ENCODE results near the gene IL10RB.
"Not testable (repeated sequence)": the region's sequence is repeated elsewhere in the genome, so short reads cannot be mapped to it uniquely, and the experiment has no call there.

Gene IL10RB

DNA sequence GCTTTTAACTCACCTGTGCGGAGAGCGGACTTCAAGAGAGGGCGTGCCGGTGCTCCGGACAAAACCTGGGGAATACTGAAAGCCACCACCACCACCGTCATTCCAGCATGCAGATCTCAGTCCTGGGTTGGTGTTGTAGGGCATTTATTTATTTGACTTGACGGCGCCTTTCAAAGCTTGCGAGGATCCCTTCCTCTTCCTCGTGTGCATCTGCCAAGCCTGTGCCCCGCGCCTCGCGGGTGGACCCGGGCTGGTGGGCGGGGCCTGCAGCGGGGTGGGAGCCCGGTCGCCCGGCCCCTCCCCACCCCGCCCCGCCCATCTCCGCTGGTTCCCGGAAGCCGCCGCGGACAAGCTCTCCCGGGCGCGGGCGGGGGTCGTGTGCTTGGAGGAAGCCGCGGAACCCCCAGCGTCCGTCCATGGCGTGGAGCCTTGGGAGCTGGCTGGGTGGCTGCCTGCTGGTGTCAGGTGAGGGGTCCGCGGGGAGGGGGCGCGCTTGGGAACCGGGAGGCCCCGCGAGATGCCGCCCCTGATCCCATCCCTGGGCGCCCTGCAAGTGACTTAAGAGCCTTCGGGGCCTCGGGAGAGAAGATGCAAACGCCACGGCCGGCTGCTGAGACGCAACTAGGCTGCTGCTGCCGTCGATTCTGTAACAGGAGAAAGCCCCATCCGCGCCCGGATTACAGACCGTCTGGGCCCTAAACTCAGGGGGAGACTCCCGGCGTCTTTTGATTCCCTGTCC is at the start of gene IL10RB:
Gene IL10RB, plus strand, starts transcription at position 318 of the 739 bp plus-strand sequence. Its CDS starts 99 bp downstream, at position 417.
- peak; percentile 78 for DNase-seq (ENCODE audit: low spot score)

DNA sequence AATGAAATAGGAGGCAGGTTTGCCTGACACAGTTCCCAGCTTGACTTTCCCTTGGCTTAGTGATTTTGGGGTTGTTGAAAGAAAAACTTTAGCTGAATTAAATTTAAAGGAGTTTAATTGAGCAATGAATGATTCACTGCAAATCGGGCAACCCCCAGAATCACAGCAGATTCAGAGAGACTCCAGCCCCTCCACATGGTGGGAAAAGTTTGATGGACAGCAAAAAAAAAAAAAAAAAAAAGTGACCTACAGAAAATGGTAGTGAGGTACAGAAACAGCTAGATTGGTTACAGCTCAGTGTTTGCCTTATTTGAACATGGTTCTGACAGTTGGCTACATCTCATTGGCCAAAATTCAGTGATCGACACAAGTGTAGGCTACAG is 49.0 kb upstream of the IL10RB start:
- no peak for DNase-seq (ENCODE audit: low spot score)

DNA sequence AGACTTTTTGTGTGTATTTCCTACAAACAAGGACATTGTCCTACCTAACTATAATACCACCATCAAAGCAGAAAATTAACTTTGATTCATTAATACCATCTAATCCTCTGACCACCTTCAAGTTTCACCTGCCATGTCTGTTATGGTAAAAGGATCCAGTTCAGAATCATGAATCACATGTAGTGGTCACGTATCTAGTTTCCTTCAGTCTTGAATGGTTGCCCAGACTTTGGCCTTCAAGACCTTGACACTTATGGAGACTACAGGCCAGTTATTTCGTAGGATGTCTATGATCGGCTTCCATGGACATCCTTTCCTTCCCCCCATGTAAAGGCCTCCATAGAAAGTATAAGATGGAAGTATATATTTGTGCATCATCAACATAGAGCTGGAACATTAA is 46.9 kb upstream of the IL10RB start:
- DNase-seq (ENCODE audit: low spot score) = no peak

DNA sequence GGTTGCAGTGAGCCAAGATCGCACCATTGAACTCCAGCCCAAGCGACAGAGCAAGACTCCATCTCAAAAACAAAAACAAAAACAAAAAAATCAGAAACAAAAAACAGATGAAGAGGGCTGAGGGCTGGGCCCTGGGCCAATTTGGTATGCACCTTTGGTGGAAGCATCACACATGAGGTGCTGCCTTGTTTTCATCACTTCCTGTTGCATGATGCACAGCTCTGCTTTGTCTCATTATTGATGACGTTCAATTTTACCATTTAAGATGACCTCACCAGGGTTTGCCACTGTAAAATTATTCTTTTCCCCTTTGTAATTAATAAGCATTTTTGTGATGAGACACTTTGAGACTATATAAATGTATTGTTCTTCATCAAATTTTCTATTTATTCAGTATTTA is 46.2 kb upstream of the IL10RB start:
- DNase-seq (ENCODE audit: low spot score) = no peak

DNA sequence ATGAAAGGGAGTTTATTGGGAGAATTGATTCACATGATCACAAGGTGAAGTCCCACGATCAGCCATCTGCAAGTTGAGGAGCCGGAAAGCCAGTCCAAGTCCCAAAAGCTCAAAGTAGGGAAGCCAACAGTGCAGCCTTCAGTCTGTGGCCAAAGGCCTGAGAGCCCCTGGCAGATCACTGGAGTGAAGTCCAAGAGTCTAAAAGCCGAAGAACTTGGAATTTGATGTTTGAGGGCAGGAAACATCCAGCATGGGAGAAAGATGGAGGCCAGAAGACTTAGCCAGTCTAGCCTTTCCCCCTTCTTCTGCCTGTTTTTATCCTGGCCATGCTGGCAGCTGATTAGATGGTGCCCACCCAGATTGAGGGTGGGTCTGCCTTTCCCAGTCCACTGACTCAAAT is 40.8 kb upstream of the IL10RB start:
- not testable (repeated sequence) for DNase-seq (ENCODE audit: low spot score)

- no peak for DNase-seq (ENCODE audit: low spot score)
These were observed 37.7 kb upstream of the IL10RB start for GRCh38 chr21:33228455-33228854.

DNA sequence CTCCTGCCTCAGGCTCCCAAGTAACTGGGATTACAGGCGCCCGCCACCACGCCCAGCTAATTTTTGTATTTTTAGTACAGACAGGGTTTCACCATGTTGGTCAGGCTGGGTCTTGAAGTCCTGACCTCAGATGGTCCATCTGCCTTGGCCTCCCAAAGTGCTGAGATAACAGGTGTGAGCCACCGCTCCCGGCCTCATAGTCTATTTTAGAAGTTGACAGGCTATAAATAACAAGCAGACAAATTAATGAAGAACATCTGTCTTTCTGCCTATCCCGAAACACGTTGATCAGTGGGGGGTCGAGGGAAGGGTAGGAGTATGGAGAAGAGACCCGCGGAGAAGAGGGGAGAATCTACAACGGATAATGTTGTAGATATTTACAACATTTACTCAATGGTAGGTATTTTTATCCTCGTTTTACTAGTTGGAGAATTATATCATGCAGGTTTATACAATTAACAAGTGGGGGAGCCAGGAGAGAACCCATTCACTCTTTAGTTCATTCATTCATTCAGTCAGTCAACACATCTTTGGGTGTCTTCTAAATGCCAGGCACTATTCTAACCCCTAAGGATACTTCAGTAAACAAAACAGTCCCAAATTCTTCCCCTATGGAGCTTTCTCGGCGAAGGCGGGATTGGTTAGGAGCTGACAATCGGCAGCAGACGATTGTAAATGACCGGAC is 36.9 kb upstream of the IL10RB start:
- DNase-seq (ENCODE audit: low spot score) = no peak

- peak; percentile 67 for DNase-seq (ENCODE audit: low spot score)
These were observed 36.2 kb upstream of the IL10RB start, which contains the start of gene IFNAR2 for GRCh38 chr21:33229784-33230544. Gene IFNAR2 (plus strand): TSS chr21:33229938. CDS start chr21:33241923, 11,985 bp downstream.

- no peak for DNase-seq (ENCODE audit: low spot score)
These were observed 35.4 kb upstream of the IL10RB start for GRCh38 chr21:33230545-33231324.

GRCh38 chr21:33231526-33231925 is 34.6 kb upstream of the IL10RB start:
- DNase-seq (ENCODE audit: low spot score) = no peak

DNA sequence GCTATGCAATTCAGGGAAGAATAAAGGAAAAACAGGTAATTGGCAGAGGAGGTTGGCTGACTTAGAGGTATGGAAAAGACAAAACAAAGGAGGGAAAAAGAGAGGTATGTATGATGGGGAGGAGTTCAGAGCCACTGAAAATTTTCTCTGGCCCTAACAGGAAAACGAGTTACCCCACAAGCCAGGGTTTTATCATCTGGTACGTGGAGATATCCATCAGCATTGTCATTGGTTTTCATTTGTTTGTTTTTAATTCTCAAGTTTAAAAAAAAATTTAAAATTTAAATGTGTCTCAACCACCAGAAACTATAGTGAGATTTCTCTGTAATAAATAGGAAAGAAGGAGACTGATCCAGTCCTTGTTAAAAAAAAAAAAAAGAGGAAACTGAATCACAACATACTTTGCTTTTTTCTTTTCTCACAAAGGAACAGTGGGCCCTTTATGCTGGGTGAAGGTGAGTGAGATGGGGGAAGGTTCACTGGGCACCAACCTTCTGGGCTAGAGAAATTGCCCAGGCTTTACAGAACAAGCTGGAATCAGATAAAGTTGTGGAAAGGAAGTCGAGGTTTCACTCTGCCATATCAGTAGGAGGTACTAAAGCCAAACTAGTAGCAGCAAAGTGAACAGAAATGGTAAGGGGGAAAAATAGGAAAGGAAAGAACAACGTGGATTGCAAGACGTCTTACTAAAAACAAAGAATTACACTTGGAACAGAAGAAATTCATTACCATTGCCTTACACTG is 33.7 kb upstream of the IL10RB start:
- no peak for DNase-seq (ENCODE audit: low spot score)

DNA sequence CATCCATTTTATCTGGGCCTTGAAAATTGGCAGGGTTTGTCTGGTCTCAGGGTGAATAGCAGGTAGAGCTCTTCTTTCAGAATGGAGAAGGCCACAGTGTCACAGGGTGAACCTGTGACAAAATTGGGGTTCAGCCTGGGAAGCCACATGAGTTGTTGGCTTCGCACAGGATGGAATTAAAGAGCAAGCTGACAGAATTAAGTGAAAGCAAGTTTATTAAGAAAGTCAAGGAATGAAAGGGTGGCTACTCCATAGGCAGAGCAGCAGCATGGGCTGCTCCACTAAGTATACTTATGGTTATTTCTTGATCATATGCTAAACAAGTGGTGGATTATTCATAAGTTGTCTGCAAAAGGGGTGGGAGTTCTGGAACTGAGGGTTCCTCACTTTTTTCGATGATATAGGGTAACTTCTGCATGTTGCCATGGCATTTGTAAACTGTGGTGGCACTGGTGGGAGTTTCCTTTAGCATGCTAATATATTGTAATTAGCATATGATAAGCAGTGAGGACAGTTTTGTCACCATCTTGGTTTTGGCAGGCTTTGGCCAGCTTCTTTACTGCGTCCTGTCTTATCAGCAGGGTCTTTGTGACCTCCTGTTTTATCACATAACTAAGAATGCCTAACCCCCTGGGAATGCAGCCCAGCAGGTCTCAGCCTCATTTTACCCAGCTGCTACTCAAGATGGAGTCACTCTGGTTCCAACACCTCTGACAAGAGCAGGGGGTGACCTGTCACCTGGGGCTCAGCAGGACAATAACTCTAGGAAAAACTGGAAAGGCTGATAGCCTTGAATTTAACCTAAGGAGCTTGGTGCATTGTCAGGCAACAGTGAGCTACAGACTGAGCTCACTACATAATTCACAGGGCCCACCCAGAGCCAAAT is 31.3 kb upstream of the IL10RB start:
- no peak for DNase-seq (ENCODE audit: low spot score)

- DNase-seq (ENCODE audit: low spot score) = no peak
These were observed 30.0 kb upstream of the IL10RB start for GRCh38 chr21:33236013-33236686.

GRCh38 chr21:33236766-33237165 is 29.4 kb upstream of the IL10RB start:
- no peak for DNase-seq (ENCODE audit: low spot score)

- no peak for DNase-seq (ENCODE audit: low spot score)
These were observed 28.7 kb upstream of the IL10RB start for GRCh38 chr21:33237486-33237885.

DNA sequence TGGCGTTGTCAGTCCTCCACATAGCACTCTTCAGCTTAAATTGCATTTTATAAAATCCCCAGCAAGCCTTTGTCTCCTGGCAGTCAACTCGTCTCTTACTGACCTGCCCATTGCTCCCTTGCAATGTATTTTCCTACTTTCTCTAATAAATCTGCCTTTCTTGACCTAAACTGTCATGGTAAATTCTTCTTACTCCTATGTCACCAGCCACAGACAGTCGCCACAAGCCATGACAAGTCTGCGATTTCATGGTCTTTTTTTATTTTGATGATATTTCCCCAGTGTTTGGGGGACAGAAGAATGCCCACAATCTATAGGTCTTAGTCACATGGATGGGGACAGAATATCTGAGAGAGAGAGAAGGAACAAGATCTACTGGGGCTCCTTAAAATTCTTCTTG is 28.0 kb upstream of the IL10RB start:
- no peak for DNase-seq (ENCODE audit: low spot score)

DNA sequence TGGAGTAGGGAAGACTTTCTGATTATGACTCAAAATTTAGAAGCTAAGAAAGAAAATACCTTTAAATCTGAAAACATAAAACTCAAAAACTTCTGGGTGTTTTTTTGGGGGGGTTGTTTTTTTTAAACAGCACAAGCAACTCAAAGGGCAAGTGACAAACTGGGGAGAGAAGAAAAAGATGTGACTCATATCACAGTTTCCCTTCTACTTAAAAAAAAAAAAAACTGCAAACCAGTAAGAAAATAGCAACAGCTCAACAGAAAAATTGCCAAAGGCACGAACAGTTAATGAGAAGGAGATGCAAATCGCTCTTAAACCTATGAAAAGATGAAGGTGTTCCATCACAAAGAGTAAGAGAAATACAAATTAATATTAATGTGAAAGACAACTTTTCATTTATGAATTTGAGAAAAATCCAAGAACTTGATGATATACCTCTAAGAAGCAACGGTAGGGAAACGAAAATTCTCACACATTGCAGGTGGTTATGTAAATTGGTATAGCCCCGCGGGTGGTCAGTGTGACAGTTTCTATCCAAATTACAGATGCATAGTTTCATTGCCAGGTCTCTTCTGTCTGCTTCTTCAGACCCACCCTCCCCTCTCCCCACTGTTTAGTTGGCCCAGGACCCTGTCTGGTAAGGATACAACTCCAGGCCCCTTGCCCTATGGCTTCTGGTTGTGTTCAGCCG is 27.5 kb upstream of the IL10RB start:
- no peak for DNase-seq (ENCODE audit: low spot score)

- not testable (repeated sequence) for DNase-seq (ENCODE audit: low spot score)
These were observed 26.5 kb upstream of the IL10RB start for GRCh38 chr21:33239559-33240127.

- no peak for DNase-seq (ENCODE audit: low spot score)
These were observed 25.8 kb upstream of the IL10RB start for GRCh38 chr21:33240404-33240803.

Measured in hematopoietic multipotent progenitor cell treated with erythropoietin and hydrocortisone succinate and interleukin-3 and kit ligand, for 15 days (in vitro differentiated cells).